GM18951 (cell line): Measurements from ENCODE around the gene GAGE12J.

Source experiments
- POLR2A ChIP-seq: IDR thresholded peaks from 4 replicates; pipeline ENCODE4 v1.6.1; 2011; ENCODE audit warnings: mild to moderate bottlenecking; ENCODE audit not compliant: insufficient read length, insufficient read depth; ENCODE audit errors: extremely low read depth
- in situ Hi-C: fragments of 300-500 bp; cut with MboI; formaldehyde crosslinking; loops from one replicate; pipeline ENCODE4 v1.12.0; 2022; ENCODE audit warnings: low sequenced_read_pairs, mixed read lengths, inconsistent platforms; ENCODE audit not compliant: unreplicated experiment

The GAGE12J gene, protein sequence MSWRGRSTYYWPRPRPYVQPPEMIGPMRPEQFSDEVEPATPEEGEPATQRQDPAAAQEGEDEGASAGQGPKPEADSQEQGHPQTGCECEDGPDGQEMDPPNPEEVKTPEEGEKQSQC

DNA sequence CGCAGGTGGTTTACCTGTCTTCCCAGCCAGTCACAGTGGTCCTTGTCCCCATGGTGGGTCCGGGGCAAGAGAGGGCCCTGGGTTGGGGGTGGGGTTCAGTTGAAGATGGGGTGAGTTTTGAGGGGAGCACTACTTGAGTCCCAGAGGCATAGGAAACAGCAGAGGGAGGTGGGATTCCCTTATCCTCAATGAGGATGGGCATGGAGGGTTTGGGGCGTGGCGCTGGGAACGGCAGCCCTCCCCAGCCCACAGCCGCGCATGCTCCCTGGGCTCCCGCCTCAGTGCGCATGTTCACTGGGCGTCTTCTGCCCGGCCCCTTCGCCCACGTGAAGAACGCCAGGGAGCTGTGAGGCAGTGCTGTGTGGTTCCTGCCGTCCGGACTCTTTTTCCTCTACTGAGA lies at the start of gene GAGE12J:
Gene GAGE12J, plus strand, starts transcription at position 301 of the 400 bp plus-strand sequence. CDS start 1,157 bp downstream, outside the sequence.
- in situ Hi-C loops: loop anchor here (25.0 kb wide), 1 partner anchor 241 kb away; the partner anchor contains the start of genes GAGE12E, GAGE12F and GAGE12G

DNA sequence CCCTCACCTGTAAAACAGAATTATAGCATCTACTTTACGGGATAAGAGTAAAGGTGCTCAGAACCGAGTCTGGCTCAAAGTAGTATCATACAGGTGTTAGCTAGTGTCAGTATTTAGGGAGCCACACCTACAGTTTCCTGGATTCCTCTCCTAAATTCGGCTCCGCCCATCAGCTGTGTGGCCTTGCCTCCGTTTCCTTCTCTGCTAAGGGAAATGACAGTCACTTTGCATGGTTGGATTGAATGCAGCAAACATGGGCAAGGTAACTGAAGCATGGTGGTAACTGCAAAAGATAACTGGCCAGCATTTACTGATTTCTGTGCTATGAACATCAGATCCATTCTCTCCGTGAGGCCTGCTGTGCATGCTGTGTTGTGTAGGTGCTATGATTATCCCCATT lies 49.4 kb upstream of the GAGE12J start:
- TF ChIP-seq POLR2A: no peak
- in situ Hi-C loops: no loop called here

DNA sequence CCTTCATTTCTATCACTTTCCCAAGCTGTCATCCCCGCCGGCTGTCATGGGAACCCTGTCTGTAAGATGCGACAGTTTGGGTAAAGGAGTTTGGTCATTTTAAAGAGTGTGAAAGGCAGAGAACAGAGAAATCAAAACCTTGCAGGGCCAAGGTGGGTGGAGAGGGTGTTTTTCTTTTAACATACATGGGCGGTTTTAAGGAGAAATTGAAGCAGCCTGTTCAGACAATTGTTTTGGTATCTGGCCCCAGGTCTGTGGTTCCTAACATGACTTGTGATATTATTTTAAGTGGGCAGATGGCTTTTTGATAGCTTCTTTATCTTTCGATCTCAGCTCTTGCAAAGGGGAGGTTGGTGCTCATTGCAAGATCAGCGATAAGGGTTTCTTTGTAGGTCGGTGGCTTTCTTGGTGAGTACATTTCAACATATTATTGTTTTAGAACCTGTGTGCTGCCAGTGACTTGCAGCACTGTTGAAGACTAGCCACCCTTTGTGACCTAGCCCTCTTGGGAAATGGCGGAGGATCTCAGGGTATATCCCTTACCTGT lies 48.6 kb upstream of the GAGE12J start:
- in situ Hi-C loops: no loop called here
- TF ChIP-seq POLR2A: no peak

DNA sequence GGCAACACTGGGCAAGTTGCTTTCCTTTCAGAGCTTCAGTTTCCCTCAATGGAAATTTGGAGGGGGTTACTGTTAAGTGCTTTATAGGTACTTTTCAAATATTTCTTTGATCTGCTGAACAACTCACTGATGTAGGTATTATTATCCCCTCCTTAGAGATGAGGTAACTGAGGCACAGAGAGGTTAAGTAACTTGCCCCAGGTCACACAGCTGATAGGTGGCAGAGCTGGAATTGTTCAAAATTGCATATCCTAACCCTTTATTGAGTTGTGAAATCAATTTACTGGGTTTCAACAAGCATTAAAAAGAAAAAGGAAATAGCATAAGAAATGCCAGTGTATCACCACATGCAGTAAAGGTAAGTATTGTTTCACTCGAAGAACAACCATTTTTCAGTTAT lies 45.6 kb upstream of the GAGE12J start:
- in situ Hi-C loops: no loop called here
- no peak for TF ChIP-seq POLR2A

DNA sequence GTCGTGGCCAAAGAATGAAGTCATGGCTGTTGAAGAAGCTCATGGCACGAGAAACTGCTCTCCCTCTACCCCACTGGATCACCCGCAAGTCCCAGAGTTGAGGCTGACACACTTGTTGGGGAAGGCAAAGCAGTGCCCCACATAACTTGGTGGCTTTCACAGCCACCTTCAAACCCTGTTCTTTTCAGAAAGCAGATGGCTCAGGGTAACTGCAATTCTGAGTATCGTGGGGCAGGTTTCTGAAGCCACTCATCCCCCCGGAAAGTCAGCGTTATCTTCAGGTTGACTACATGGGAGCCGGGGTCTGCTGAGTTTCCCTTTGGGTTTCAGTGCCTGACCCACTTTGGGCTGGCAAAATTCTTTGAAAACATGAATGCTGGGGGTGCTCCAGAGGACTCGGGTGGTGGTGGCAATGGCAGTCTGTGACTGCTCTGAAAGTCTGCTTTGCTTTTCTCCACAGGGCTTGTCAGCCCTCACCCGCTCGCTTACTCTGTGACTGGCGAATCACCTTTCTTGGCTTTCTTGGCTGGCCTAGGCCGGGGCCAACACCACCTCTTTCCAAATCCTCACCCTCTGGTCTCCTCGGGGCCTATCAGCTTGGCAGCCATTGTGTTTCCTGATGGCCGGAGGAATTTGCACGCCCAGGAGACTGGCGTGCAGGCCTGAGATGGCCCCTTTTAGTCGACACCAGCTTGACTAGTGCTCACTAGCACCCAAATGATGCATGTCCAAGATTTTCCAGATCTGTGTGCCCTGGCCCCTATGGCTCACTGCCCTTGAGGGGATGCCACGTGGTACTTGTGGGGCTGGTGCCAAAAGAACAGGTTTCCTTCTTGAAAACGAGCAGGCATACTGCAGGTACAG lies 44.9 kb upstream of the GAGE12J start:
- in situ Hi-C loops: no loop called here
- TF ChIP-seq POLR2A: no peak

DNA sequence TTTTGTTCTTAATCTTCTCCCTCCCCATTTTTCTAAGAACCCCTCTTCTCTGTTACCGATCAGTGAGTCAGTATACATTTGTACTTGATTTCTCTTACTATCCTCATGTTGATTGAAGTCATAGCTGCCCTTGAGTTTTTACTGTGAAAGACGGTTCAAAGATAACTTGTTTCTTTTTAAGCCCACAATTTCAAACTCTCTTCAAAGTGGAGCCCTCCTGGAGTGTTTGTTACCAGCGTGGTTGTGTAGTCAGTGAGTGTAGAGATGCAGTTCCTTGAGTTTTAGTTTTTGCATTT lies 44.4 kb upstream of the GAGE12J start:
- in situ Hi-C loops: no loop called here
- no peak for TF ChIP-seq POLR2A

DNA sequence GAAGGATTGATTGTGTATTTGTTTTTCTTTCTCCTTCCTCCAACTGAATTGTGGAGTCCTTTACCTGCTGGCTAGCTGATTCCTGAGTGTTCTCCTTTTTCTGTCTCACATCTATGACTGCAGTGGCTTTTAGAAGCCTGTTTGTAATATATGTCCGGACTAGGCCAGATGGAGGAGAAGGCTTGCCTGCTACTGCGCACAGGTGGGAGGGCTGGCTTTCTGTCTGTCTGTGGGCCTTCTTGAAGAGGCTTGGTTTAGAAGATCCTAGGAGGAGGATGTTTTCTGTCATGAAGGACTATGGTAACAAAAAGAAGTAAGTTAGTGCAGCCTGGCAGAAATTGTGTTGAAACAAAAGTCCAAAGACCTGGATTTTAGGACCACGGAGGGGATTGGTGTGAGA lies 43.8 kb upstream of the GAGE12J start:
- TF ChIP-seq POLR2A: no peak
- in situ Hi-C loops: no loop called here

DNA sequence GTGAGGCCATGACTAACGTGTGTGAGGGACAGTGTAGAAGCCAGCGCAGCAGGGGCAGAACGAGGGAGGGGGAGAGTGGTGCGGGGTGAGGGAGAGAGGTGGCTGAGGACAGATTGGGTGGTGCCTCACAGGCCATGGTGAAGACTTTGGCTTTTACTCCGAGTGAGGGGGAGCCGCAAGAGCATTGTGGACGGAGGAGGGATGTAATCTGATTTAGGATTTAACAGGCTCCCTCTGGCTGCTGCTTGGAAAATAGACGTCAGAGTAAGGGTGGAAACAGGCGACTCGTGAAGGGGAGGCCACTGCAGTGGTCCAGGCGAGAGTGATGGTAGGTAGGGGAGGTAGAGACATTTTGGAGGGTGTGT lies 39.2 kb upstream of the GAGE12J start:
- no peak for TF ChIP-seq POLR2A

DNA sequence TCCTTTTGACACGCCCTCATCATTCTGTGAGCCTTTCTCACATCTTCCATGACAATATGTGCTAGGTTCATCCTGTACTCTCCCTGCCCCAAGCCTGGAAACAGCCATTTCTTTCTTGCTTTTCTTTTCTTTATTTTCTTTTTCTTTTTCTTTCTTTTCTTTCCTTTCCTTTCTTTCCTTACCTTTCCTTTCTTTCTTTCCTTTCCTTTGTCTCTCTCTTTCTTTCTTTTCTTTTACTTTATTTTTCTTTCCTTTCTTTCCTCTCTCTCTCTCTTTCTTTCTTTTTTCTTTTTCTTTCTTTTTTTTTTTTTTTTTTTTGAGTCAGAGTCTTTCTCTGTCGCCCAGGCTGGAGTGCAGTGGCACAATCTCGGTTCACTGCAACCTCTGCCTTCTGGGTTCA lies 37.6 kb upstream of the GAGE12J start:
- in situ Hi-C loops: no loop called here
- no peak for TF ChIP-seq POLR2A

More for the DNA sequence above, 39.2 kb upstream of the GAGE12J start:
- in situ Hi-C loops: no loop called here

DNA sequence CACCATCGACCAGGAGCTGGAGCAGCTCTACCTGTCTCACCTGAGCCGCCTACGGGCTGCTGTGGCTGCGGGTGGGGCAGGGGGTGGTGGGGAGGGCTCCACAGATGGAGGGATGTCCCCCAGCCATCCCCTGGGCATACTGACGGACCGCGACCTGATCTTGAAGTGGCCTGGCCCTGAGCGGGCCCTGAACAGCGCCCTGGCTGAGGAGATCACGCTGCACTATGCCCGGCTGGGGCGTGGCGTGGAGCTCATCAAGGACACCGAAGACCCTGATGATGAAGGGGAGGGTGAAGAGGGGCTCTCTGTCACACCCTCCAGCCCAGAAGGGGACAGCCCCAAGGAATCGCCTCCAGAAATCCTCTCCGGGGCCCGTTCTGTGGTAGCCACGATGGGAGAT lies 35.7 kb upstream of the GAGE12J start:
- TF ChIP-seq POLR2A: no peak
- in situ Hi-C loops: no loop called here

DNA sequence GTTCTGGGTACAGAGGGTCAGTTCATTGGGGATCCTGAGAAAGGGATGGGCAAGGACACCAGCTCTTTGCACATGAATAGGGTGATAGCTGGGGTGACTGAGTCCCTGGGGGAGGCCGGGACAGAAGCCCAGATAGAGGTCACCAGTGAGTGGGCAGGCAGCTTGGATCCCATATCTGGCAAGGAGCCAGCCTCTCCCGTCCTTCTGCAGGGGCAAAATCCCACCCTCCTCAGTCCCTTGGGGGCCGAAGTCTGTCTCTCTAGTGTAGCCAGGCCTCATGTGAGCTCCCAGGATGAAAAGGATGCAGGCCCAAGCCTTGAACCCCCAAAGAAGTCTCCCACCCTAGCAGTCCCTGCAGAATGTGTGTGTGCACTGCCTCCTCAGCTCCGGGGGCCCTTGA lies 35.3 kb upstream of the GAGE12J start:
- TF ChIP-seq POLR2A: no peak
- in situ Hi-C loops: no loop called here

DNA sequence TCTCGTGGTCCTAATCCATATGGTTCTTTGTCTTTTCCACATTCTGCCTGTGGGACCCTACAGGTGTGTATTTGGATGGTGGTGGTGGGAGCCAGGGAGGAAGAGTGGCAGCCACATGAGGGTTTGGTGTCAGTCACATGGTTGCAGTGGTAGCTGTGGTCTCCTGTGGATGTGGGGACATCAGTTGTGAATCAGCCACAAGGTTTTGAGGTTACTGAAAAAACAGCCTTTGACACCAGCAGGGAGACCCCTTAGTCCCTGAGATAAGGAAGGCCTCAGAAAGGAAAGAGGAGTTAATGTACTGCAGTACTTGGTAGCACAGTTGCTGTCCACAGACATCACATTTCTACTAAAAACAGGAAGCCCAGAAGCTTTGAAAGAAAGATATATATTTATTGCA lies 34.2 kb upstream of the GAGE12J start:
- in situ Hi-C loops: no loop called here
- no peak for TF ChIP-seq POLR2A

DNA sequence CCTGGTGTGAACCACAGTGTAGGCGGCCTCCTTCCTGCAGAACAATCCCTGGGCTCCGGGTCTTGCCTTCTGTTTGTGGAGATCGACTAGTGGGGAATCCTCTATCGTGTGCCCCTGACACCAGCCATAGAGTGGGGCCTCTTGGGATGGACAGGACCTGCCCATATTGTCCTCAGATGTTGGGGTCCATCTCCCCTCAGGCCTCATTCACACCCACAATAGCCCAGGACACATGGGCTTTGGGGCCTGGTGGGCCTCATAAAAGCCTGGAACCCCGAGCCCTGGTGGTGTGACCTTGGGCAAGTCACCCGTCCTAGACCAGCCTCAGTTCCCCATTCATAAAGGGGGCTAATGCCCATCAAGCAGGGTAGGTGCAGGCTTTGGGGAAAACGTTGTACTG lies 31.6 kb upstream of the GAGE12J start:
- no peak for TF ChIP-seq POLR2A
- in situ Hi-C loops: no loop called here

DNA sequence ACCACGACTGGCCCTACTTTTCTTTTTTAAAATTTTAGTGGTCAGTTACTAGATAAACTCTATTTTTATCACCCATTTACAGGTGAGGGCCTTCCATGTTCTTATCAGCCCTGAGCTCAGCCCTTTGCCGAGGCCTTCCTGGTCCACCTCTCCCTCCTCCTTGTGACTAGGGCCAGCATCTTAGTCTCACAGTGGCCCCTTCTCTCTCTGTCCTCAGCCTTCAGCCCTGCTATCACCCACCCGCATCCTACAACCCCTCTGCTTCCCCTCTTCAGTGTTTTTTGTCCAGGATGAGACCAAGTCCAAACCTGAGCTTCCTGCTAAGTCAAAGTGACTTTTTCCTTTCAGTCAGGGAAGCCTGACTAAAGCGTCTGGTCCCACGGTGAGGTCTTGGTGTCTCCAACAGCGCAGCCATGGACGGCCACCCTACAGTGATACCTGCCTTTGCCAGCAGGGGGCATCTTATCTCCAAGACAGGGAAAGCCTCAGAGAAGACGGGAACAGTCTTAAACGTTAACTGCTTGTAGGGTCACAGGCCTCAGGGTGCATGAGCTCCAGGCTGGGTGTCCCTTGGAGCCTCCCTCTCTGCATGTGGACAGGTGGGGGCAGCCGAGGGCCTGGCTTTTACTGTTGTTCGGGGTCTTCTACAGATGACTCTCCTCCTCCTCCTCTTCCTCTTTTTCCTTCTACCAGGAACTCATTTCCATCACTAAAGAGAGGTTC lies 30.1 kb upstream of the GAGE12J start:
- in situ Hi-C loops: no loop called here
- TF ChIP-seq POLR2A: no peak
